CD14-positive monocyte (primary cell): ENCODE measurements around the gene NPNT. TPM values are rescaled to one million over a fixed set of nuclear protein-coding genes. Genes with fewer than 3 reads are reported as not detected.
A peak's percentile ranks its signal among the peaks of the same experiment; 100 is the strongest.

Source experiments
- DNase-seq, 3 donors: peaks; one replicate each; pipeline ENCODE4 v3.0.0-alpha.2; 2011 to 2022
- H2AFZ ChIP-seq: 2 replicates; pipeline ENCODE4 v1.6.0; 2012; ENCODE audit warnings: mild to moderate bottlenecking, low read depth, low read length, inconsistent platforms; ENCODE audit not compliant: insufficient read depth, poor library complexity, severe bottlenecking
- H3K27ac ChIP-seq, 2 donors: 1 replicate in 1 of 2; 2 replicates in 1 of 2; pipeline ENCODE4 v1.5.1; 2012 to 2013; ENCODE audit warnings: low read length in 2 of 2, control low read depth in 1 of 2, inconsistent platforms in 1 of 2, low read depth in 1 of 2, mild to moderate bottlenecking in 1 of 2
- H3K27me3 ChIP-seq, 2 donors: one replicate each; pipeline versions ENCODE4 v1.6.0 to v1.6.1; 2011 to 2013; ENCODE audit warnings: low read length in 2 of 2; ENCODE audit not compliant: control insufficient read depth in 2 of 2, insufficient read depth in 2 of 2
- H3K36me3 ChIP-seq, 2 donors: replicated peaks in 1 of 2; 1 replicate in 1 of 2; 2 replicates in 1 of 2; pipeline versions ENCODE4 v1.5.1 to v1.6.1; 2012 to 2013; ENCODE audit warnings: low read length in 2 of 2, control low read depth in 1 of 2, inconsistent platforms in 1 of 2, mild to moderate bottlenecking in 1 of 2; ENCODE audit not compliant: insufficient read depth in 2 of 2, control insufficient read depth in 1 of 2
- H3K4me1 ChIP-seq, 2 donors: 1 replicate in 1 of 2; 2 replicates in 1 of 2; pipeline versions ENCODE4 v1.5.1 to v1.6.1; 2012 to 2013; ENCODE audit warnings: low read length in 2 of 2, control low read depth in 1 of 2, inconsistent platforms in 1 of 2, mild to moderate bottlenecking in 1 of 2, moderate library complexity in 1 of 2; ENCODE audit not compliant: insufficient read depth in 2 of 2, control insufficient read depth in 1 of 2
- H3K4me2 ChIP-seq: replicated peaks from 2 replicates; pipeline ENCODE3; 2012; ENCODE audit warnings: low read length, moderate library complexity, mild to moderate bottlenecking; ENCODE audit not compliant: poor library complexity, severe bottlenecking; ENCODE audit errors: extremely low read depth
- H3K4me3 ChIP-seq, 3 experiments: fragments of 200-600 bp in 1 of 3; sonication (generic) in 1 of 3; replicated peaks in 1 of 3; 1 replicate in 2 of 3; 2 replicates in 1 of 3; pipeline ENCODE4 v1.5.1; 2011 to 2013; ENCODE audit warnings: low read length in 3 of 3, mild to moderate bottlenecking in 3 of 3, control low read depth in 2 of 3, low read depth in 2 of 3, inconsistent platforms in 1 of 3, moderate library complexity in 1 of 3
- H3K79me2 ChIP-seq: 2 replicates; pipeline ENCODE4 v1.6.0; 2012; ENCODE audit warnings: mild to moderate bottlenecking, control low read depth, inconsistent platforms, low read length, moderate library complexity; ENCODE audit not compliant: insufficient read depth
- H3K9ac ChIP-seq: 2 replicates; pipeline ENCODE4 v1.6.0; 2017; ENCODE audit warnings: low read length, mild to moderate bottlenecking; ENCODE audit not compliant: insufficient read depth, poor library complexity, severe bottlenecking
- H3K9me3 ChIP-seq, 2 donors: replicated peaks in 1 of 2; 1 replicate in 1 of 2; 2 replicates in 1 of 2; pipeline versions ENCODE4 v1.5.1 to v1.6.1; 2012 to 2013; ENCODE audit warnings: low read length in 2 of 2, control low read depth in 1 of 2; ENCODE audit not compliant: control insufficient read depth in 1 of 2, insufficient read depth in 1 of 2
- H4K20me1 ChIP-seq: 2 replicates; pipeline ENCODE4 v1.6.0; 2012; ENCODE audit warnings: mild to moderate bottlenecking, low read length, control low read depth, moderate library complexity; ENCODE audit not compliant: insufficient read depth
- H3K27ac Mint-ChIP-seq, 7 donors: one replicate each; pipeline ENCODE4 v1.8.0; 2020; ENCODE audit warnings: mild to moderate bottlenecking in 7 of 7, mixed read lengths in 7 of 7, moderate library complexity in 6 of 7, inconsistent platforms in 2 of 7
- H3K27me3 Mint-ChIP-seq, 3 donors: one replicate each; pipeline ENCODE4 v1.8.0; 2021 to 2022; ENCODE audit warnings: low read depth in 3 of 3, mild to moderate bottlenecking in 3 of 3, mixed read lengths in 3 of 3, moderate library complexity in 3 of 3, inconsistent platforms in 1 of 3
- H3K36me3 Mint-ChIP-seq, 2 donors: one replicate each; pipeline ENCODE4 v1.8.0; 2020; ENCODE audit warnings: mixed read lengths in 2 of 2, inconsistent platforms in 1 of 2, mild to moderate bottlenecking in 1 of 2
- H3K4me1 Mint-ChIP-seq: one replicate; pipeline ENCODE4 v1.8.0; 2020; ENCODE audit warnings: mild to moderate bottlenecking, mixed read lengths
- H3K4me3 Mint-ChIP-seq, 2 donors: one replicate each; pipeline ENCODE4 v1.8.0; 2020; ENCODE audit warnings: mild to moderate bottlenecking in 2 of 2, mixed read lengths in 2 of 2, moderate library complexity in 1 of 2
- H3K9me3 Mint-ChIP-seq, 7 donors: one replicate each; pipeline ENCODE4 v1.8.0; 2020 to 2022; ENCODE audit warnings: mixed read lengths in 7 of 7, mild to moderate bottlenecking in 6 of 7, moderate library complexity in 6 of 7, inconsistent platforms in 2 of 7
- whole genome bisulfite sequencing: methylation state at CpG from one replicate; pipeline ENCODE4 v1.1.5; 2013; ENCODE audit warnings: missing lambda C conversion rate; ENCODE audit not compliant: insufficient coverage; 5-methylcytosine and 5-hydroxymethylcytosine counted together
- intact Hi-C, 2 donors: fragments of 100-400 bp; cut with micrococcal nuclease; formaldehyde crosslinking; loops; one replicate each; pipeline versions ENCODE4 v1.15.0 to v1.15.1; 2023
- polyA plus RNA-seq, 3 donors: library from polyadenylated mRNA; depleted of rRNA in 1 of 3; unstranded in 2 of 3; stranded (reverse) in 1 of 3; fragments of 300-500 nt in 2 of 3; fragments of >200 nt in 1 of 3; fragmentation: Illumina TruSeq in 2 of 3; gene quantifications; 1 replicate in 2 of 3; 2 replicates in 1 of 3; pipeline ENCODE4 v1.2.3, GENCODE V29; 2012 to 2021
- TF ChIP-seq, protein P1 (sequence below): fragments of 200-600 bp; IDR thresholded peaks from one replicate; pipeline ENCODE4 v1.8.0; 2022; ENCODE audit warnings: antibody characterized with exemption, mild to moderate bottlenecking

Gene NPNT
- polyA plus RNA-seq, 3 donors: not detected

- intact Hi-C loops: no loop called here
- Mint-ChIP-seq H3K4me3 (no peak overlapping the region), H3K4me1 (no peaks in the 10 kb centered on the region), H3K27ac (no peak overlapping the region), H3K27me3 (peaks cover 0 to 2% (median 0%) of the 10 kb centered on the region in 3 donors), H3K9me3 (peaks cover 0 to 3% (median 0%) of the 10 kb centered on the region in 7 donors), H3K36me3 (no peaks in the 10 kb centered on the region)
- Histone ChIP-seq H3K4me3 (no peak overlapping the region), H4K20me1 (no peaks in the 10 kb centered on the region), H3K9me3 (no peaks in the 10 kb centered on the region), H3K4me2 (no peak overlapping the region), H2AFZ (no peak overlapping the region), H3K27ac (no peak overlapping the region), H3K27me3 (no peaks in the 10 kb centered on the region), H3K4me1 (no peaks in the 10 kb centered on the region), H3K9ac (no peak overlapping the region), H3K79me2 (no peaks in the 10 kb centered on the region), H3K36me3 (no peaks in the 10 kb centered on the region)
- DNase-seq: no peak
- TF ChIP-seq, protein P1, sequence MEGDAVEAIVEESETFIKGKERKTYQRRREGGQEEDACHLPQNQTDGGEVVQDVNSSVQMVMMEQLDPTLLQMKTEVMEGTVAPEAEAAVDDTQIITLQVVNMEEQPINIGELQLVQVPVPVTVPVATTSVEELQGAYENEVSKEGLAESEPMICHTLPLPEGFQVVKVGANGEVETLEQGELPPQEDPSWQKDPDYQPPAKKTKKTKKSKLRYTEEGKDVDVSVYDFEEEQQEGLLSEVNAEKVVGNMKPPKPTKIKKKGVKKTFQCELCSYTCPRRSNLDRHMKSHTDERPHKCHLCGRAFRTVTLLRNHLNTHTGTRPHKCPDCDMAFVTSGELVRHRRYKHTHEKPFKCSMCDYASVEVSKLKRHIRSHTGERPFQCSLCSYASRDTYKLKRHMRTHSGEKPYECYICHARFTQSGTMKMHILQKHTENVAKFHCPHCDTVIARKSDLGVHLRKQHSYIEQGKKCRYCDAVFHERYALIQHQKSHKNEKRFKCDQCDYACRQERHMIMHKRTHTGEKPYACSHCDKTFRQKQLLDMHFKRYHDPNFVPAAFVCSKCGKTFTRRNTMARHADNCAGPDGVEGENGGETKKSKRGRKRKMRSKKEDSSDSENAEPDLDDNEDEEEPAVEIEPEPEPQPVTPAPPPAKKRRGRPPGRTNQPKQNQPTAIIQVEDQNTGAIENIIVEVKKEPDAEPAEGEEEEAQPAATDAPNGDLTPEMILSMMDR: no peak
Observed at GRCh38 chr4:105921301-105921700, 26.0 kb downstream of the NPNT start.

DNA sequence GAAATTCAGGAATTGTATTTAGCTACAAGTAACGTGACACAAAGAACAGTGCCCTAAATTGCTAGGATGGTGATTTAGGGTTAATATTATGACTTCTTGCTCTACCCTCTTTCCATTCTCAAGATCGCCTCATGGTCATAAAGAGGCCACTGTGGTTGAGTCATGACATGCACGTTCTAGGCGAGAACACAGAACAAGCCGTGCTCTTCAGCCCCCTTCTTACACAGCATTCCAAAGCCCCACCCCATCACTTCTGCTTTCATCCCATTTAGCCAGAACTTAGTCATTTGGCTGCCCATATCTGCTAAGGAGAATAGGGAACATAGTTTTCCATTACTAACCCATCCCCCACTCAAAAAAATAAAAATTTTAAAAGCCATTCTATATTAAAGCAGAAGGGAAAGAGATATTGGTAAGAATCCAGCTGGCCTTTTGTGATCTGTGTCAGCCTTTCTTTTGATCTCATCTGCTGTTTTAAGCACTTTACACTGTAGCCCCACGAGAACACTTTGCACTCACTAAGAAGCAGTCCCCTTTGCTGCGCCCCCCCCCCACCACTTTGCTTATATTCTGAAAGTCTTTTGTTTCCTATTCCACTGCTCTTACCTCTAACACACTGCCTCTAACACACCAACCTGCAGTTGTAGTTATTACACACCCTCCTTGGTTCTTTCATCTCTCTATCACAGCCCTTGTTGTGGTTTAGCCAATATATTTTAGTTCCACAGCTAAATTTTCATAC, 28.4 kb downstream of the NPNT start:
- WGBS: 87% methylated on average over 5 of the region's 7 CpGs
- no peaks in the 10 kb centered on the region for H3K79me2 ChIP-seq
- H3K27ac ChIP-seq: no peak overlapping the region
- Mint-ChIP-seq H3K27me3 (peaks cover 0 to 2% (median 0%) of the 10 kb centered on the region in 3 donors), H3K9me3 (peaks cover 0 to 3% (median 0%) of the 10 kb centered on the region in 7 donors), H3K36me3 (no peaks in the 10 kb centered on the region), H3K4me3 (peak overlapping the region in 1 of 2 donors; percentile 32), H3K27ac (no peak overlapping the region), H3K4me1 (no peaks in the 10 kb centered on the region)
- intact Hi-C loops: no loop called here
- H3K4me1 ChIP-seq: no peaks in the 10 kb centered on the region
- TF ChIP-seq, protein P1: no peak
- H3K4me3 ChIP-seq: no peak overlapping the region
- H3K36me3 ChIP-seq: no peaks in the 10 kb centered on the region
- no peaks in the 10 kb centered on the region for H3K27me3 ChIP-seq
- H3K9me3 ChIP-seq: no peaks in the 10 kb centered on the region
- no peaks in the 10 kb centered on the region for H4K20me1 ChIP-seq
- no peak overlapping the region for H2AFZ ChIP-seq
- no peak overlapping the region for H3K4me2 ChIP-seq
- no peak overlapping the region for H3K9ac ChIP-seq
- no peak for DNase-seq
